ENCODE data around the gene MND1. TPM values are rescaled to one million over a fixed set of nuclear protein-coding genes. Genes with fewer than 3 reads are reported as not detected.

MND1 gene
- total and polyA plus RNA-seq, 8 donors = 2.3 to 19.2 (median 10.0) TPM

DNA sequence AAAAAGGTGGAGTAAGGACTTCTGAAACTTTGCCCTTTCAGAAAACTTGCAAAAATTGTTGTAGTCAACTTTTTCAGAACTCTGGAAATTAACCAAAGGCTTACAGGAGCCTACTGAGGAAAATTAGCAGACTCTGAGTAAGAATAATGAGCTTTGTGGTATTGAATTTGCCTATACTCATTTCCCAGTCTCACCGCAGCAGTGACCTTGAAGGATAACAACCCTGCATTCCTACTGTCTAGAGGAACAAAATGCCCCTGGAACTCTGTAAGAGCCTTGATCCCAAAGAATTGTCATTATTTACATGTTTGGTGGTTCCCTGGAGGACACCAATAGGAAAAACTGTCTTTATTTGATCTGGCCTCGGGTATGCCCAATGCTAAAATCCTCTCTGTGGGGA, 57.9 kb downstream of the MND1 start:
- DNase-seq (no peak), ATAC-seq (no peak)
- H3K27ac ChIP-seq = no peak overlapping the region
- H3K9me3 ChIP-seq = no peaks in the 10 kb centered on the region
- no peak for TF ChIP-seq CTCF (IDR thresholded peaks at IDR 0.05)
- H3K36me3 ChIP-seq = no peaks in the 10 kb centered on the region
- H3K4me3 ChIP-seq = no peak overlapping the region
- H3K4me1 ChIP-seq = no peaks in the 10 kb centered on the region
- intact Hi-C loops (cut with DNase I) = no loop called here
- H3K27me3 ChIP-seq = no peaks in the 10 kb centered on the region

- no peak for DNase-seq
Observed at GRCh38 chr4:153403726-153404125, 59.2 kb downstream of the MND1 start.

DNA sequence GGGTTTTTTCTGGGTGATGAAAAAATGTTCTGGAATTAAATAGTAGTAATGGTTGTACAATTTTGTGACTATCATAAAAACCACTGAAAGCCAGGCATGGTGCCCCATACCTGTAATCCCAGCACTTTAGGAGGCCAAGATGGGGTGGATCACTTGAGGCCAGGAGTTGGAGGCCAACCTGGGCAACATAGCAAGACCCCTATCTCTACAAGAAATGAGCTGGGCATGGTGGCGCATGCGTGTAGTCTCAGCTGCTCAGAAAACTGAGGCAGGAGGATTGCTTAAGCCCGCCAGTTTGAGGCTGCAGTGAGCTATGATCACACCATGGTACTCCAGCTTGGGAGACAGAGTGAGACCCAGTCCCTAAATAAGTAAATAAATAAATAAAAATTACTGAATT, 63.4 kb downstream of the MND1 start:
- intact Hi-C loops (cut with DNase I) = no loop called here

More at GRCh38 chr4:153403726-153404125, 59.2 kb downstream of the MND1 start:
- H3K27ac ChIP-seq = no peak overlapping the region
- TF ChIP-seq CTCF (IDR thresholded peaks at IDR 0.05) = no peak
- H3K4me1 ChIP-seq = no peaks in the 10 kb centered on the region
- H3K36me3 ChIP-seq = no peaks in the 10 kb centered on the region
- intact Hi-C loops (cut with DNase I) = no loop called here
- H3K27me3 ChIP-seq = no peaks in the 10 kb centered on the region
- no peak for ATAC-seq
- no peak overlapping the region for H3K4me3 ChIP-seq
- no peaks in the 10 kb centered on the region for H3K9me3 ChIP-seq

GRCh38 chr4:153408932-153409331, 64.4 kb downstream of the MND1 start:
- ATAC-seq (no peak), DNase-seq (no peak)
- TF ChIP-seq CTCF (IDR thresholded peaks at IDR 0.05) = no peak
- no peak overlapping the region for H3K27ac ChIP-seq
- no peak overlapping the region for H3K4me3 ChIP-seq
- intact Hi-C loops (cut with DNase I) = no loop called here
- no peaks in the 10 kb centered on the region for H3K36me3 ChIP-seq
- H3K27me3 ChIP-seq = no peaks in the 10 kb centered on the region
- H3K9me3 ChIP-seq = no peaks in the 10 kb centered on the region
- H3K4me1 ChIP-seq = no peaks in the 10 kb centered on the region

More for the DNA sequence above, 63.4 kb downstream of the MND1 start:
- ATAC-seq (no peak), DNase-seq (no peak)
- Histone ChIP-seq H3K9me3 (no peaks in the 10 kb centered on the region), H3K27me3 (no peaks in the 10 kb centered on the region), H3K27ac (no peak overlapping the region), H3K4me1 (no peaks in the 10 kb centered on the region), H3K4me3 (no peak overlapping the region), H3K36me3 (no peaks in the 10 kb centered on the region)
- TF ChIP-seq CTCF (IDR thresholded peaks at IDR 0.05) = no peak

DNA sequence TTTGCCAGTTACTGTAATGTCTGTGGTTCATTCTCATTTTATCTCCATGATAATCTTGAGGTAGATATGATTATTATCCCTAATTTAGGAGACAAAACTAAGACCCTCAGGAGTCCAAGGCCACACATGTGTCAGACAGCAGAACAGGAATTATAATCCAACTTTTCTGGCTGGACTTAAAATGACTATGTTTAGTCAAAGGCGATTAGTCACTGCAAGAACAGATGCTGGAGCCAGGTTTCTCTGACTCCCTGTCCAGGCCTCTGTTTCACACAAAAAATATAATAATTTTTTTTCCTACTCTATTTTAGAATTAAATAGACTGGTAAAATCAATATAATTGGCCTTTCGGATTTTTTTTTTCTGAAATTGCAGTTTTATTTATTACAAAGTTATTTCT, 64.9 kb downstream of the MND1 start:
- Histone ChIP-seq H3K4me1 (no peaks in the 10 kb centered on the region), H3K27ac (no peak overlapping the region), H3K4me3 (no peak overlapping the region), H3K9me3 (no peaks in the 10 kb centered on the region), H3K27me3 (no peaks in the 10 kb centered on the region), H3K36me3 (no peaks in the 10 kb centered on the region)
- ATAC-seq = peak; percentile 41
- no peak for DNase-seq
- no peak for TF ChIP-seq CTCF (IDR thresholded peaks at IDR 0.05)
- intact Hi-C loops (cut with DNase I) = no loop called here

All from left lung (tissue), 10 donors.